ENCODE data around the gene DEPDC4. TPM values are rescaled to one million over a fixed set of nuclear protein-coding genes. Genes with fewer than 3 reads are reported as not detected.

Gene DEPDC4
- total RNA-seq, 3 donors from 2014 or later (not counting 1 experiment from before 2014, with no cell fraction given), result 0.16 TPM; not detected in 2

DNA sequence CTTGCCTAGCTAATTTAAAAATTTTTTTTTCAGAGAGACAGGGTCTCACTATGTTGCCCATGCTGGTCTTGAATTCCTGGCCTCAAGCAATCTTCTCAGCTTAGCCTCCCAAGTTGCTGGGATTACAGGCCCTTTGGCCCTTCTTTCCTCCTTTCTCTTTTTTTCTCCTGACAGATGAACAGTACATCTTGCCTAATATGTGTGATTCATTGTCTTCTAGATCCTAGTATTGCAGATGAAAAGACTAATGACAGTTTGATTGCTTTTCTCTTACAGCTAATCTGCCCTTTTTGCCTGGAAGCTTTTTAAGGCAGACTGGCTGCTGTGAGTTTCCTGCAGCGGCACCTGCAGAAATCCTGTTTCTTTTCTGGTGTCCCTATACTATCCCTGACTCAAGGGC is 12.0 kb downstream of the DEPDC4 start:
- Histone ChIP-seq H3K4me3 (ENCODE audit: low read length) (no peak overlapping the region), H3K27me3 (ENCODE audit: control insufficient read depth, insufficient read depth, low read length) (no peaks in the 10 kb centered on the region), H3K27ac (ENCODE audit: low read length) (no peak overlapping the region), H3K4me1 (ENCODE audit: control insufficient read depth, insufficient read depth, low read length) (no peaks in the 10 kb centered on the region), H3K9me3 (ENCODE audit: control insufficient read depth, insufficient read depth, low read length) (no peaks in the 10 kb centered on the region), H3K36me3 (ENCODE audit: control insufficient read depth, insufficient read depth, low read length) (no peaks in the 10 kb centered on the region)
- H3K4me3 Mint-ChIP-seq, result no peak overlapping the region
- TF ChIP-seq, protein P1, sequence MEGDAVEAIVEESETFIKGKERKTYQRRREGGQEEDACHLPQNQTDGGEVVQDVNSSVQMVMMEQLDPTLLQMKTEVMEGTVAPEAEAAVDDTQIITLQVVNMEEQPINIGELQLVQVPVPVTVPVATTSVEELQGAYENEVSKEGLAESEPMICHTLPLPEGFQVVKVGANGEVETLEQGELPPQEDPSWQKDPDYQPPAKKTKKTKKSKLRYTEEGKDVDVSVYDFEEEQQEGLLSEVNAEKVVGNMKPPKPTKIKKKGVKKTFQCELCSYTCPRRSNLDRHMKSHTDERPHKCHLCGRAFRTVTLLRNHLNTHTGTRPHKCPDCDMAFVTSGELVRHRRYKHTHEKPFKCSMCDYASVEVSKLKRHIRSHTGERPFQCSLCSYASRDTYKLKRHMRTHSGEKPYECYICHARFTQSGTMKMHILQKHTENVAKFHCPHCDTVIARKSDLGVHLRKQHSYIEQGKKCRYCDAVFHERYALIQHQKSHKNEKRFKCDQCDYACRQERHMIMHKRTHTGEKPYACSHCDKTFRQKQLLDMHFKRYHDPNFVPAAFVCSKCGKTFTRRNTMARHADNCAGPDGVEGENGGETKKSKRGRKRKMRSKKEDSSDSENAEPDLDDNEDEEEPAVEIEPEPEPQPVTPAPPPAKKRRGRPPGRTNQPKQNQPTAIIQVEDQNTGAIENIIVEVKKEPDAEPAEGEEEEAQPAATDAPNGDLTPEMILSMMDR (IDR thresholded peaks at IDR 0.05), result no peak
- no peaks in the 10 kb centered on the region for H3K36me3 Mint-ChIP-seq
- H3K27ac Mint-ChIP-seq, result no peak overlapping the region
- ATAC-seq (no peak), DNase-seq (no peak)
- no peaks in the 10 kb centered on the region for H3K9me3 Mint-ChIP-seq
- H3K4me1 Mint-ChIP-seq, result no peaks in the 10 kb centered on the region
- intact Hi-C loops (cut with micrococcal nuclease), result no loop called here
- H3K27me3 Mint-ChIP-seq (ENCODE audit: low read depth in 2 of 2), result no peaks in the 10 kb centered on the region
- 96% methylated on average over 1 of the region's 1 CpG for WGBS (ENCODE audit: insufficient coverage)

DNA sequence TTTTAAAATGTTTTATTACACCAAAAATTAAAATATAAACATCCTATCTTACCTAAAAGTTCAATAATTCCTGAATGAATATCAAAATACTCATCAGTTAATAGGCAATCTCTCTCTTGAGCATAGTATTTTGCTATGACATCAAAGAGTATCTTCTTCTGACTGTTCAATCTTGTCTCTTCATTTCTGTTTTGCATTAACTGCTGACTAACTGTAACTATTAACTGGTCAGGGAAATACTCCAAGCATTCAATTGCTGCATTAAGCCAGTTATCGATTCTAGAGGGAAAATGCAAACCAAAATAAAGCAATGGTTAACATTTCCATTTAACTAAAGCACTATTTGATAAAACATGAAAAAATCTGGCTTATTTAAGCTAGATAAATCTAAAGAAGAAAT is 13.4 kb downstream of the DEPDC4 start:
- H3K4me1 Mint-ChIP-seq, result no peaks in the 10 kb centered on the region
- Histone ChIP-seq H3K4me1 (ENCODE audit: control insufficient read depth, insufficient read depth, low read length) (no peaks in the 10 kb centered on the region), H3K27me3 (ENCODE audit: control insufficient read depth, insufficient read depth, low read length) (no peaks in the 10 kb centered on the region), H3K4me3 (ENCODE audit: low read length) (no peak overlapping the region), H3K9me3 (ENCODE audit: control insufficient read depth, insufficient read depth, low read length) (no peaks in the 10 kb centered on the region), H3K27ac (ENCODE audit: low read length) (no peak overlapping the region), H3K36me3 (ENCODE audit: control insufficient read depth, insufficient read depth, low read length) (no peaks in the 10 kb centered on the region)
- no peak for DNase-seq
- H3K27ac Mint-ChIP-seq, result no peak overlapping the region
- peaks cover 0 to under 1% of the 10 kb centered on the region in 2 donors for H3K27me3 Mint-ChIP-seq (ENCODE audit: low read depth in 2 of 2)
- H3K36me3 Mint-ChIP-seq, result no peaks in the 10 kb centered on the region
- H3K4me3 Mint-ChIP-seq, result no peak overlapping the region
- H3K9me3 Mint-ChIP-seq, result no peaks in the 10 kb centered on the region
- TF ChIP-seq, protein P1 (IDR thresholded peaks at IDR 0.05), result no peak
- WGBS (ENCODE audit: insufficient coverage), result no CpG with 5 or more reads among the region's 1 CpG
- ATAC-seq, result no peak
- intact Hi-C loops (cut with micrococcal nuclease), result no loop called here

DNA sequence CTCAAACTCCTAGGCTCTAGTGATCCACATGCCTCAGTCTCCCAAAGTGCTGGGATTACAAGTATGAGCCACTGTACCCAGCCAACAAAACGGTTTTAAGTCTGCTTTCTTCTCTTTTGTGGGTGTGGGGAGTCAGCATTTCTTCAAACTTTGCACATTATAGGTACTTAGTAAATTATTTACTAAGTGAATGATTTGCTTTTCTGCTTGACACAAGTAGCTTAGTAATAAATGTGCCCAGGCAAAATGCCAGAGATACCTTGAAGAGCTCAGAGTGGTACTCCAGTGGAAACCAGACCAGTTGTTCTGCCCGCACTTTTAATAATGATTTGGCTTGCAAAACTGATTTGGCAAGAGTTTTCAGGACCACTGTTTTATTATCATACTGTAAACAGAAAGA is 15.0 kb downstream of the DEPDC4 start:
- no peaks in the 10 kb centered on the region for H3K9me3 Mint-ChIP-seq
- H3K27me3 ChIP-seq (ENCODE audit: control insufficient read depth, insufficient read depth, low read length), result no peaks in the 10 kb centered on the region
- intact Hi-C loops (cut with micrococcal nuclease), result no loop called here
- ATAC-seq (no peak), DNase-seq (no peak)
- peaks cover 0 to 2% of the 10 kb centered on the region in 2 donors for H3K27me3 Mint-ChIP-seq (ENCODE audit: low read depth in 2 of 2)
- H3K36me3 Mint-ChIP-seq, result no peaks in the 10 kb centered on the region
- no peaks in the 10 kb centered on the region for H3K9me3 ChIP-seq (ENCODE audit: control insufficient read depth, insufficient read depth, low read length)
- WGBS (ENCODE audit: insufficient coverage), result 92% methylated on average over 2 of the region's 2 CpGs
- no peak overlapping the region for H3K4me3 ChIP-seq (ENCODE audit: low read length)
- no peaks in the 10 kb centered on the region for H3K4me1 ChIP-seq (ENCODE audit: control insufficient read depth, insufficient read depth, low read length)
- H3K27ac ChIP-seq (ENCODE audit: low read length), result no peak overlapping the region
- H3K27ac Mint-ChIP-seq, result no peak overlapping the region
- H3K4me3 Mint-ChIP-seq, result no peak overlapping the region
- no peaks in the 10 kb centered on the region for H3K36me3 ChIP-seq (ENCODE audit: control insufficient read depth, insufficient read depth, low read length)
- TF ChIP-seq, protein P1 (IDR thresholded peaks at IDR 0.05), result no peak
- no peaks in the 10 kb centered on the region for H3K4me1 Mint-ChIP-seq

DNA sequence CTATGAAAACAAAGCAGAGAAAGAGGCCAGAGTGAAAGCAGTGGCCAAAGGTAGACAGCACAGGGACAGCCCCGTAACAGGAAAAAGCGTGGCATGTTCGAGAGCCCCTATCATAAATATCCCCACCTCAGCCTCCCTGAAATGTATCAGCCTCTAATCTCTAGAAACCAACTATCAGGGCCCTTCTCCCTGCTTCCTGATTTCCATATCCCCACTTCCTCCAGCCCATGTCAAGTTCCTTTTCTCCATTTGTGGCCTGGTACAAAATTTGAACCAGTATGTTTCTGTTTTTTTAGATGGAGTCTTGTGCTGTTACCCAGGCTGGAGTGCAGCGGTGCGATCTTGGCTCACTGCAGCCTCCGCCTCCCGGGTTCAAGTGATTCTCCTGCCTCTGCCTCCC is 16.9 kb downstream of the DEPDC4 start:
- H3K4me3 Mint-ChIP-seq, result no peak overlapping the region
- H3K27ac Mint-ChIP-seq, result no peak overlapping the region
- no peak for DNase-seq
- Histone ChIP-seq H3K27me3 (ENCODE audit: control insufficient read depth, insufficient read depth, low read length) (no peaks in the 10 kb centered on the region), H3K4me1 (ENCODE audit: control insufficient read depth, insufficient read depth, low read length) (no peaks in the 10 kb centered on the region), H3K4me3 (ENCODE audit: low read length) (no peak overlapping the region), H3K36me3 (ENCODE audit: control insufficient read depth, insufficient read depth, low read length) (no peaks in the 10 kb centered on the region), H3K9me3 (ENCODE audit: control insufficient read depth, insufficient read depth, low read length) (no peaks in the 10 kb centered on the region), H3K27ac (ENCODE audit: low read length) (no peak overlapping the region)
- TF ChIP-seq, protein P1 (IDR thresholded peaks at IDR 0.05), result no peak
- intact Hi-C loops (cut with micrococcal nuclease), result no loop called here
- no peaks in the 10 kb centered on the region for H3K4me1 Mint-ChIP-seq
- H3K36me3 Mint-ChIP-seq, result no peaks in the 10 kb centered on the region
- no peak for ATAC-seq
- H3K27me3 Mint-ChIP-seq (ENCODE audit: low read depth in 2 of 2), result peaks cover 0 to 2% of the 10 kb centered on the region in 2 donors
- H3K9me3 Mint-ChIP-seq, result no peaks in the 10 kb centered on the region
- WGBS (ENCODE audit: insufficient coverage), result 77% methylated on average over 7 of the region's 7 CpGs

All from natural killer cell (primary cell).